H1 (cell line): ENCODE results near the gene ATP8B2. TPM values are rescaled to one million over a fixed set of nuclear protein-coding genes. Genes with fewer than 3 reads are reported as not detected.

Experiments
- JUND ChIP-seq: IDR thresholded peaks from 2 replicates; pipeline ENCODE4 v1.6.1; 2011; ENCODE audit warnings: mild to moderate bottlenecking, improper control_type of control experiment, low read length
- RNF2 ChIP-seq: fragments of 200-900, 300-1000 bp; sonication (generic); IDR thresholded peaks from 2 replicates; pipeline ENCODE4 v1.7.1; 2016; ENCODE audit warnings: borderline replicate concordance, low read depth, mild to moderate bottlenecking, antibody characterized with exemption, low read length; ENCODE audit not compliant: poor library complexity, severe bottlenecking; ENCODE audit errors: missing control alignments
- polyA plus RNA-seq, 7 experiments: library from polyadenylated mRNA; depleted of rRNA in 3 of 7; stranded (reverse) in 5 of 7; unstranded in 2 of 7; fragments of >200 nt in 5 of 7; fragments of 200-250 nt in 2 of 7; gene quantifications; 1 replicate in 5 of 7; 2 replicates in 1 of 7; 4 replicates in 1 of 7; pipeline versions ENCODE4 v1.2.1 to v1.2.3, GENCODE V29; 2011 to 2013; ENCODE audit warnings: missing spikeins in 2 of 7, mixed read lengths in 2 of 7
- total RNA-seq: library from RNA; stranded (reverse); fragmentation: NEBNext Ultra II Directional; extraction: Animal tissue kit (Norgen Biotek cat#: 25700); gene quantifications from 2 replicates; pipeline ENCODE4 v1.2.1, GENCODE V29; 2021

ATP8B2 gene
- total and polyA plus RNA-seq, 2 of the 8 experiments (the other 6 are each of a cell fraction or from before 2014, with no cell fraction given): 61.4 to 70.1 TPM

DNA sequence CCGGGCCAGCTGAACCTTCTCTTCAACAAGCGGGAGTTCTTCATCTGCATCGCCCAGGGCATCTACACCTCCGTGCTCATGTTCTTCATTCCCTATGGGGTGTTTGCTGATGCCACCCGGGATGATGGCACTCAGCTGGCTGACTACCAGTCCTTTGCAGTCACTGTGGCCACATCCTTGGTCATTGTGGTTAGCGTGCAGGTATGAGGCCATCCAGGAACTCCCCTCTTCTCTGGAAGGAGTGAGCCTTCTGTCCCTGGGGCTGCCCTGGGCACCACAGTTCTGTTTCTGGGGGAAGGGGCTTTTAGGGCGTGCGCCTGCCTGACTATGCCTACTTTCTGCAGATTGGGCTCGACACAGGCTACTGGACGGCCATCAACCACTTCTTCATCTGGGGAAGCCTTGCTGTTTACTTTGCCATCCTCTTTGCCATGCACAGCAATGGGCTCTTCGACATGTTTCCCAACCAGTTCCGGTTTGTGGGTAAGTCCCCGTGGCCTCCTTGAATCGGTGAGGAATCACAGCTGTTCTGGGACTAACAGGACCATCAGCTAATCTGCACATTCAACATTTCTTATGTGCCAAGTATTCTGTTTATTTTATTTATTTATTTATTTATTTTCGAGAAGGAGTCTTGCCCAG is 21.1 kb downstream of the ATP8B2 start (continued):
- TF ChIP-seq RNF2 (no peak), JUND (no peak)
- TF ChIP-seq, all 59 proteins: peak for 0
